Sigmoid colon (tissue), 4 donors: ENCODE data around the gene ARHGEF7.

Experiments
- EP300 ChIP-seq, 4 donors: sonication (generic); formaldehyde crosslinking; IDR thresholded peaks; one replicate each; pipeline ENCODE4 v1.6.1; 2017; ENCODE audit warnings: antibody characterized with exemption in 4 of 4
- POLR2A ChIP-seq, 2 donors: fragments of 450-650 bp; IDR thresholded peaks; one replicate each; pipeline ENCODE4 v1.6.1; 2016; ENCODE audit warnings: antibody characterized with exemption in 2 of 2, mild to moderate bottlenecking in 2 of 2, moderate library complexity in 2 of 2
- TF ChIP-seq, protein P1 (sequence below), 4 experiments: fragments of 450-650 bp in 3 of 4; fragments of 200-600 bp in 1 of 4; IDR thresholded peaks; one replicate each; pipeline ENCODE4 v1.5.1; 2016 to 2019; ENCODE audit warnings: antibody characterized with exemption in 4 of 4, mild to moderate bottlenecking in 3 of 4, moderate library complexity in 2 of 4

DNA sequence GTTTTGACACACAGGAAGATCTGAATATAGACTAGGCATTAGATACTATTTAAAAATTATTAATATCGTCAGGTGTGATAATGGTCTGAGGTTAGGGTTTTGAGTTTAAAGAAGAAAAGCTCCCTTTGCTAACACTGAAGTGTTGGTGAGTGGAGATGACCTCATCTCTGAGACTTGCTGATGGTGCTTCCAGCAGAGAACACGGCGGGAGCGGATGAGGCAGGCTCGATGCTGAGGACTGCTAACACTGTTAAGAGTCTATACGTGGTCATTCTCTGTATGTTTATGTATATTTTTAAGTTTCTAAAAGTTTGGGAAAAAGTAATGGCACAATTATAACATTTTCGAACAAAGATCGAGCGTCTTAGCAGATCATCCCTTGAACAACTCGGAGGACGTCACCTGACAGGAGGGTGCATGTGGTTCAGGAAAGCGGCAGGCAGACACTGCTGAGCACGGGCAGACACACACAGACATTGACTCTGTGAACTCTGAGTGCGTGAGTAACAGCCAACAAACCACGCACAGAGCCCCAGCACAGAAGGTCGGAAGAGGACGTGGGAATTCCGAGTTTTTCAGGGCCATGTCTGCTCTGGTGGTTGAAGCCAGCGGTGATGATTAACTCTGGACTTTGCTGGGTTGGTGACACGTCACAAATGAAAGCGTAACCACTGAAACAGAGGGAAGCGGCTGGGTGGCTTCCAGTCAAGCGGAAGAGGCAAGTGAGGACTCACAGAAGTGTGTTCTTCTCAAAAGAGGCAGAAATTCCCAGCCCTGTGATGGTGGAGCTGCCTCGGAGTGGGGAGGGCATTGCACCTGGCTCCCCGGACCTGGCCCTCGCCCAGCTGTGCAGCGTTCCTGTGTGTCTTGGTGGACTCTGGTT lies 113.4 kb downstream of the ARHGEF7 start:
- TF ChIP-seq, protein P1, sequence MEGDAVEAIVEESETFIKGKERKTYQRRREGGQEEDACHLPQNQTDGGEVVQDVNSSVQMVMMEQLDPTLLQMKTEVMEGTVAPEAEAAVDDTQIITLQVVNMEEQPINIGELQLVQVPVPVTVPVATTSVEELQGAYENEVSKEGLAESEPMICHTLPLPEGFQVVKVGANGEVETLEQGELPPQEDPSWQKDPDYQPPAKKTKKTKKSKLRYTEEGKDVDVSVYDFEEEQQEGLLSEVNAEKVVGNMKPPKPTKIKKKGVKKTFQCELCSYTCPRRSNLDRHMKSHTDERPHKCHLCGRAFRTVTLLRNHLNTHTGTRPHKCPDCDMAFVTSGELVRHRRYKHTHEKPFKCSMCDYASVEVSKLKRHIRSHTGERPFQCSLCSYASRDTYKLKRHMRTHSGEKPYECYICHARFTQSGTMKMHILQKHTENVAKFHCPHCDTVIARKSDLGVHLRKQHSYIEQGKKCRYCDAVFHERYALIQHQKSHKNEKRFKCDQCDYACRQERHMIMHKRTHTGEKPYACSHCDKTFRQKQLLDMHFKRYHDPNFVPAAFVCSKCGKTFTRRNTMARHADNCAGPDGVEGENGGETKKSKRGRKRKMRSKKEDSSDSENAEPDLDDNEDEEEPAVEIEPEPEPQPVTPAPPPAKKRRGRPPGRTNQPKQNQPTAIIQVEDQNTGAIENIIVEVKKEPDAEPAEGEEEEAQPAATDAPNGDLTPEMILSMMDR (IDR thresholded peaks at IDR 0.05), result no peak
- TF ChIP-seq POLR2A (IDR thresholded peaks at IDR 0.05) (no peak), EP300 (IDR thresholded peaks at IDR 0.05) (no peak)
